Measurements from ENCODE around the gene RSPH10B2.
"Not testable (repeated sequence)": the region's sequence is repeated elsewhere in the genome, so short reads cannot be mapped to it uniquely, and the experiment has no call there.

The RSPH10B2 gene

DNA sequence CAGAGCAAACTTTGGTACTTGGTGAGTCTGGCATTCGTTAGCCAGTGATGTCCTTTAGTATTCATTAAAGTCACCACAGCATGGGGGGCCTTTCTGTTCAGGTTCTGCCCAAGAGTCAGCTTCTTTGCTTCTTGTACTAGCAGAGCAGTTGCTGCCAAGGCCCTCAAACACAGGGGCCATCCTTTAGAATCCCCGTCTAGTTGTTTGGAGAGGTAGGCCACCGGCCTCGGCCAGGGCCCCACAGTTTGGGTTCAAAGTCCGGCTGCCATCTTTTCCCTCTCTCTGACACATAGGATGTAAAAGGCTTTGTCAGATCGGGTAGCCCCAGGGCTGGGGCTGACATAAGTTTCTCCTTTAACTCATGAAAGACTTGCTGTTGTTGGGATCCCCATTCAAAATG, 89.8 kb downstream of the RSPH10B2 start:
- not testable (repeated sequence) for DNase-seq

DNA sequence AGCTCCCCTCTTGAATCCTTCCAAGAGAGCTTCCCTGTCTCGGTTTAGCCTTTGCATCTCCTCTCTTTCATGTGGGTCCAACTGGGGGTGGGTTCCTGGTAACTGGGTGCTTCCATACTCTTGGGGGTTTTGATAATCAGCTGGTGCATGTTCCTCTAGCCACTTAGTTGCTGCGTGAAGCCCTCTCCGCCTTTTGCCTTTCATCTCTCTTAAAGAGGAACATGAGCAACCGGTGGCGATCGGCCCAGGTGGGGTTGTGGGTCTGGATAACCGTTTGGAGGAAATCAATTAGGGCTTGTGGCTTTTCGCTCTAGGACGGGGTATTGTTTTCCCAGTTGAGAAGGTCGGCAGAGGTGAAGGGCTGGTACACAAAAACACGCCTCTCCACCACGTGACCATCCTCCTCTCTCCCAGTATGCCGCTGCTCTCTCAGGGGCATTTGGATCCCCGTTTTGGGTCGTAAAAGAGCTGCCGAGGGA, 92.1 kb downstream of the RSPH10B2 start:
- not testable (repeated sequence) for DNase-seq

DNA sequence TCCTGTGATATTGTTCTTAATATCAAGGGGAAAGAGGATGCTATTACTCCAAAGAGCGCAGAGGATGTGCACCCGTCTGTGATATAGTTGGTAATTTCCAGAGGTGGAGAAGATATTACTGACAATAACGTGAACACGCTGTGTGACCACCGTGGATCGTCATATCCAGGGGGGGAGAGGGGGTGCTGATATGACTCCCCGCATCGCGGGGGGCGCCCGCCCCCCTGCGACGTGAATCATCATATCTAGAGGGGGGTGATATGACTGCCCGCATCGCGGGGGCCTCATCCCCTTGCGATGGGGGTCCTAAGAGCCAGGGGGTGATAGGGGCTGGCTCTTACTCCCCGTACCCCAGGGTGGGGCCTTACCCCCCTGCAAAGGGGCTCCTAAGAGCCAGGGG, 93.8 kb downstream of the RSPH10B2 start:
- not testable (repeated sequence) for DNase-seq
